ENCODE data around the gene FOXJ2. TPM values are rescaled to one million over a fixed set of nuclear protein-coding genes. Genes with fewer than 3 reads are reported as not detected.
"Not testable (repeated sequence)": the region's sequence is repeated elsewhere in the genome, so short reads cannot be mapped to it uniquely, and the experiment has no call there.

FOXJ2 gene
- total and polyA plus RNA-seq, 7 donors: 2.8 to 17.1 (median 12.5) TPM

GRCh38 chr12:8088574-8088973, 56.1 kb downstream of the FOXJ2 start:
- TF ChIP-seq EP300 (IDR thresholded peaks at IDR 0.05) (no peak), CTCF (IDR thresholded peaks at IDR 0.05) (no peak), POLR2AphosphoS5 (IDR thresholded peaks at IDR 0.05) (no peak), POLR2A (IDR thresholded peaks at IDR 0.05) (no peak)
- DNase-seq: no peak
- Histone ChIP-seq H3K9me3 (no peaks in the 10 kb centered on the region), H3K36me3 (peaks cover 19 to 48% (median 35%) of the 10 kb centered on the region in 4 donors), H3K27ac (no peak overlapping the region), H3K4me3 (no peak overlapping the region), H3K27me3 (no peaks in the 10 kb centered on the region), H3K4me1 (peaks cover 0 to 12% (median 8%) of the 10 kb centered on the region in 4 donors)
- intact Hi-C loops (cut with DNase I): no loop called here
- WGBS, 2 donors: 55 to 69% methylated on average over 3 of the region's 3 CpGs

GRCh38 chr12:8089277-8089676, 56.8 kb downstream of the FOXJ2 start:
- 93 to 94% methylated on average over 11 of the region's 11 CpGs for WGBS, 2 donors
- H3K27ac ChIP-seq; intact Hi-C loops (cut with DNase I); H3K9me3 ChIP-seq; H3K4me3 ChIP-seq; DNase-seq; H3K27me3 ChIP-seq; H3K4me1 ChIP-seq: not testable (repeated sequence)
- H3K36me3 ChIP-seq: peaks cover 19 to 55% (median 40%) of the 10 kb centered on the region in 4 donors

GRCh38 chr12:8089716-8090115, 57.2 kb downstream of the FOXJ2 start:
- H3K36me3 ChIP-seq: peaks cover 19 to 60% (median 44%) of the 10 kb centered on the region in 4 donors

DNA sequence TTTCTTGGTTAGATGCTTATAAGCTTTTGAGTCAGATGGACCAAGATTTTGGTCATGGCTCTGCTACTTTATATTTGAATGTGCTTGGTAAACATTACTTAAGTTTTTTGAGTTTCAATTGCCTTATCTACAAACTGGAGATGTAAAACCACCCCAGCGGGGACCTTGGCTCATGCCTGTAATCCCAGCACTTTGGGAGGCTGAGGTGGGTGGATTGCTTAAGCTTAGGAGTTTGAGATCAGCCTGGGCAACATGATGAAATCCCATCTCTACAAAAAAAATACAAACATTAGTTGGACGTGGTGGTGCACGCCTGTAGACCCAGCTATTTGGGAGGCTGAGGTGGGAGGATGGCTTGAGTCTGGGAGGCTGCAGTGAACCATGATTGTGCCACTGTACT, 60.8 kb downstream of the FOXJ2 start:
- Histone ChIP-seq H3K4me1 (peaks cover 0 to 6% (median 0%) of the 10 kb centered on the region in 4 donors), H3K27ac (no peak overlapping the region), H3K27me3 (no peaks in the 10 kb centered on the region), H3K36me3 (peaks cover 29 to 86% (median 60%) of the 10 kb centered on the region in 4 donors), H3K9me3 (no peaks in the 10 kb centered on the region), H3K4me3 (no peak overlapping the region)
- DNase-seq: no peak
- 94 to 98% methylated on average over 3 of the region's 3 CpGs for WGBS, 2 donors
- intact Hi-C loops (cut with DNase I): no loop called here
- no peak for TF ChIP-seq POLR2AphosphoS5 (IDR thresholded peaks at IDR 0.05)

More at GRCh38 chr12:8089716-8090115, 57.2 kb downstream of the FOXJ2 start:
- intact Hi-C loops (cut with DNase I): no loop called here
- DNase-seq: no peak
- H3K4me1 ChIP-seq: peaks cover 0 to 7% (median under 1%) of the 10 kb centered on the region in 4 donors
- no peaks in the 10 kb centered on the region for H3K27me3 ChIP-seq
- TF ChIP-seq POLR2AphosphoS5 (IDR thresholded peaks at IDR 0.05): no peak
- TF ChIP-seq CTCF (IDR thresholded peaks at IDR 0.05): no peak
- H3K9me3 ChIP-seq: no peaks in the 10 kb centered on the region
- H3K4me3 ChIP-seq: no peak overlapping the region
- 91 to 94% methylated on average over 5 of the region's 5 CpGs for WGBS, 2 donors
- no peak overlapping the region for H3K27ac ChIP-seq

DNA sequence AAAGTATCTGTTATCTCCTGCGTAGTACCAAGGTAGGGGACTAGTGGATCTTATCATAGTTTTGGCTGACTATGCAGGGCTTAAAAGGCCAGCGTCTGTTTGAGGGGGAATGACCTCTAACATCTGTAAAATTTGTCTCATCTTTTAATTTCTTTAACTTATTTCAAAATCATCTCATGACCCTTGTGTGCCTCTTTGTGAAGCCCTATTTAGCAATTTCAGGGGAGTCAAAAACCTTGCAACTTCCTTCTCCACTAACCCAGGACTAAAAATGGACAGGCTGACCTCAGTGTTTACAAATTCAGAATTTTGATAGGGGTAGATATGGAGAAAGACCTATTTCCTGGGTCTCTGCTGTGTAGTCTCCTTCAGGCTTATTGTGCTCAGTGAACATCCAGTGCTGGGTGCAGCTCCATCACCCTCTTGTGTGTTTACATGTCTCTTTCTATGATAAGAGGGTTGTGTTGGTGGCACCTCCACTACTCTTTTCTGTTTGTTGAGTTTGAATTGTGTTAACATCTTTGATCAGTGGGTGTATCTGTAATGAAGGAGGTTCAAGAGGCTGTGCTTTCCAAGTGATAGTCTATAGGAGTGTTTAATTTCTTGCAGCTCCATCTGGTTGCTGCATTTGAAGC, 63.9 kb downstream of the FOXJ2 start:
- H3K36me3 ChIP-seq: peaks cover 22 to 83% (median 43%) of the 10 kb centered on the region in 4 donors

More for the DNA sequence above, 63.9 kb downstream of the FOXJ2 start:
- Histone ChIP-seq H3K27ac (no peak overlapping the region), H3K4me1 (no peaks in the 10 kb centered on the region), H3K4me3 (no peak overlapping the region), H3K9me3 (no peaks in the 10 kb centered on the region), H3K27me3 (no peaks in the 10 kb centered on the region)
- WGBS, 2 donors: 90 to 95% methylated on average over 2 of the region's 2 CpGs
- TF ChIP-seq POLR2A (IDR thresholded peaks at IDR 0.05) (no peak), EP300 (IDR thresholded peaks at IDR 0.05) (no peak), POLR2AphosphoS5 (IDR thresholded peaks at IDR 0.05) (no peak), CTCF (IDR thresholded peaks at IDR 0.05) (no peak)
- intact Hi-C loops (cut with DNase I): no loop called here
- DNase-seq: no peak

Measured in sigmoid colon (tissue), 7 donors.